Stimulated activated memory B cell treated with anti-CD40 and anti-IgM and Interleukin-4, amounts not matched to agents 10 μg/mL and 1 μg/mL and 100 μg/mL, for 72 hours (primary cell): ENCODE data around the gene CAPN14.
A peak's percentile ranks its signal among the peaks of the same experiment; 100 is the strongest.

Source experiments
- ATAC-seq: fragments of 150-1000 bp; cut with Tn5 transposase; 2 replicates; pipeline ENCODE4 v1.10.0; 2021
- H3K27ac Mint-ChIP-seq: one replicate; pipeline ENCODE4 v1.8.0; 2022; ENCODE audit warnings: mild to moderate bottlenecking, mixed read lengths
- H3K27me3 Mint-ChIP-seq: one replicate; pipeline ENCODE4 v1.8.0; 2022; ENCODE audit warnings: mixed read lengths
- H3K36me3 Mint-ChIP-seq: one replicate; pipeline ENCODE4 v1.8.0; 2022; ENCODE audit warnings: mixed read lengths
- H3K4me1 Mint-ChIP-seq: one replicate; pipeline ENCODE4 v1.8.0; 2022; ENCODE audit warnings: mixed read lengths
- H3K4me3 Mint-ChIP-seq: one replicate; pipeline ENCODE4 v1.8.0; 2022; ENCODE audit warnings: mild to moderate bottlenecking, moderate library complexity, mixed read lengths
- H3K9me3 Mint-ChIP-seq: one replicate; pipeline ENCODE4 v1.8.0; 2022; ENCODE audit warnings: mixed read lengths

The CAPN14 gene

GRCh38 chr2:31222071-31222470 is 4.8 kb upstream of the CAPN14 start:
- Mint-ChIP-seq H3K4me3 (no peak overlapping the region), H3K36me3 (no peaks in the 10 kb centered on the region), H3K4me1 (peaks cover 66% of the 10 kb centered on the region), H3K9me3 (no peaks in the 10 kb centered on the region), H3K27ac (peak overlapping the region; percentile 95), H3K27me3 (no peaks in the 10 kb centered on the region)
- no peak for ATAC-seq

- no peak for ATAC-seq
- Mint-ChIP-seq H3K9me3 (no peaks in the 10 kb centered on the region), H3K27ac (peak overlapping the region; percentile 95), H3K4me1 (peaks cover 70% of the 10 kb centered on the region), H3K4me3 (peak overlapping the region; percentile 48), H3K36me3 (no peaks in the 10 kb centered on the region), H3K27me3 (no peaks in the 10 kb centered on the region)
Observed at GRCh38 chr2:31221544-31221943, 4.2 kb upstream of the CAPN14 start.

GRCh38 chr2:31219131-31219969 is 2.0 kb upstream of the CAPN14 start:
- Mint-ChIP-seq H3K36me3 (no peaks in the 10 kb centered on the region), H3K27ac (peak overlapping the region; percentile 95), H3K4me3 (peak overlapping the region; percentile 61), H3K9me3 (no peaks in the 10 kb centered on the region), H3K27me3 (no peaks in the 10 kb centered on the region), H3K4me1 (peaks cover 88% of the 10 kb centered on the region)
- ATAC-seq, result peak; percentile 94

- Mint-ChIP-seq H3K27ac (peak overlapping the region; percentile 95), H3K4me1 (peaks cover 91% of the 10 kb centered on the region), H3K27me3 (no peaks in the 10 kb centered on the region), H3K4me3 (no peak overlapping the region), H3K9me3 (no peaks in the 10 kb centered on the region), H3K36me3 (no peaks in the 10 kb centered on the region)
- ATAC-seq, result no peak
Observed at GRCh38 chr2:31216734-31217133, 581 bp downstream of the CAPN14 start.

GRCh38 chr2:31214444-31214915 is 2.8 kb downstream of the CAPN14 start:
- no peaks in the 10 kb centered on the region for H3K36me3 Mint-ChIP-seq
- H3K4me3 Mint-ChIP-seq, result no peak overlapping the region
- peaks cover 69% of the 10 kb centered on the region for H3K4me1 Mint-ChIP-seq
- no peaks in the 10 kb centered on the region for H3K9me3 Mint-ChIP-seq
- ATAC-seq, result no peak
- peak overlapping the region; percentile 95 for H3K27ac Mint-ChIP-seq
- H3K27me3 Mint-ChIP-seq, result no peaks in the 10 kb centered on the region

GRCh38 chr2:31213601-31214443 is 3.5 kb downstream of the CAPN14 start:
- no peak overlapping the region for H3K4me3 Mint-ChIP-seq

GRCh38 chr2:31212659-31213600 is 4.4 kb downstream of the CAPN14 start:
- no peaks in the 10 kb centered on the region for H3K36me3 Mint-ChIP-seq

More at GRCh38 chr2:31213601-31214443, 3.5 kb downstream of the CAPN14 start:
- H3K9me3 Mint-ChIP-seq, result no peaks in the 10 kb centered on the region
- H3K27ac Mint-ChIP-seq, result peak overlapping the region; percentile 95
- no peak for ATAC-seq
- peaks cover 66% of the 10 kb centered on the region for H3K4me1 Mint-ChIP-seq
- no peaks in the 10 kb centered on the region for H3K36me3 Mint-ChIP-seq
- H3K27me3 Mint-ChIP-seq, result no peaks in the 10 kb centered on the region

GRCh38 chr2:31208240-31208639 is 9.1 kb downstream of the CAPN14 start:
- Mint-ChIP-seq H3K4me1 (peaks cover 25% of the 10 kb centered on the region), H3K4me3 (peak overlapping the region; percentile 2), H3K36me3 (peaks cover 4% of the 10 kb centered on the region), H3K27me3 (no peaks in the 10 kb centered on the region), H3K9me3 (no peaks in the 10 kb centered on the region), H3K27ac (peak overlapping the region; percentile 65)
- peak; percentile 38 for ATAC-seq

More at GRCh38 chr2:31212659-31213600, 4.4 kb downstream of the CAPN14 start:
- Mint-ChIP-seq H3K4me1 (peaks cover 66% of the 10 kb centered on the region), H3K27ac (peak overlapping the region; percentile 14), H3K27me3 (no peaks in the 10 kb centered on the region), H3K4me3 (no peak overlapping the region), H3K9me3 (no peaks in the 10 kb centered on the region)
- peak; percentile 76 for ATAC-seq

- H3K9me3 Mint-ChIP-seq, result no peaks in the 10 kb centered on the region
- H3K4me3 Mint-ChIP-seq, result no peak overlapping the region
- no peaks in the 10 kb centered on the region for H3K27me3 Mint-ChIP-seq
- H3K36me3 Mint-ChIP-seq, result peaks cover 4% of the 10 kb centered on the region
- ATAC-seq, result peak; percentile 60
- peak overlapping the region; percentile 65 for H3K27ac Mint-ChIP-seq
- peaks cover 21% of the 10 kb centered on the region for H3K4me1 Mint-ChIP-seq
Observed at GRCh38 chr2:31207790-31208189, 9.5 kb downstream of the CAPN14 start.

GRCh38 chr2:31205613-31206012 is 11.7 kb downstream of the CAPN14 start:
- no peaks in the 10 kb centered on the region for H3K9me3 Mint-ChIP-seq
- ATAC-seq, result no peak

GRCh38 chr2:31205186-31205585 is 12.1 kb downstream of the CAPN14 start:
- no peaks in the 10 kb centered on the region for H3K27me3 Mint-ChIP-seq
- no peak overlapping the region for H3K27ac Mint-ChIP-seq
- H3K9me3 Mint-ChIP-seq, result no peaks in the 10 kb centered on the region
- peaks cover 17% of the 10 kb centered on the region for H3K4me1 Mint-ChIP-seq
- no peak overlapping the region for H3K4me3 Mint-ChIP-seq
- H3K36me3 Mint-ChIP-seq, result peaks cover 11% of the 10 kb centered on the region
- no peak for ATAC-seq

More at GRCh38 chr2:31205613-31206012, 11.7 kb downstream of the CAPN14 start:
- no peak overlapping the region for H3K4me3 Mint-ChIP-seq
- peaks cover 11% of the 10 kb centered on the region for H3K36me3 Mint-ChIP-seq
- H3K27ac Mint-ChIP-seq, result no peak overlapping the region
- peaks cover 17% of the 10 kb centered on the region for H3K4me1 Mint-ChIP-seq
- H3K27me3 Mint-ChIP-seq, result no peaks in the 10 kb centered on the region

- no peaks in the 10 kb centered on the region for H3K9me3 Mint-ChIP-seq
- H3K4me1 Mint-ChIP-seq, result peaks cover 17% of the 10 kb centered on the region
- no peak for ATAC-seq
Observed at GRCh38 chr2:31204783-31205182, 12.5 kb downstream of the CAPN14 start.

GRCh38 chr2:31203916-31204315 is 13.4 kb downstream of the CAPN14 start:
- Mint-ChIP-seq H3K27me3 (no peaks in the 10 kb centered on the region), H3K9me3 (peaks cover 2% of the 10 kb centered on the region), H3K4me3 (no peak overlapping the region), H3K36me3 (peaks cover 20% of the 10 kb centered on the region), H3K4me1 (peaks cover 14% of the 10 kb centered on the region), H3K27ac (peak overlapping the region; percentile 50)
- no peak for ATAC-seq

More at GRCh38 chr2:31204783-31205182, 12.5 kb downstream of the CAPN14 start:
- Mint-ChIP-seq H3K27ac (no peak overlapping the region), H3K36me3 (peaks cover 15% of the 10 kb centered on the region), H3K27me3 (no peaks in the 10 kb centered on the region), H3K4me3 (no peak overlapping the region)

GRCh38 chr2:31202833-31203232 is 14.5 kb downstream of the CAPN14 start:
- ATAC-seq, result no peak
- Mint-ChIP-seq H3K4me3 (no peak overlapping the region), H3K4me1 (peaks cover 3% of the 10 kb centered on the region), H3K36me3 (peaks cover 25% of the 10 kb centered on the region), H3K27ac (peak overlapping the region; percentile 50), H3K27me3 (no peaks in the 10 kb centered on the region), H3K9me3 (peaks cover 5% of the 10 kb centered on the region)
